ENCODE data around the gene FBXO17.

DNA sequence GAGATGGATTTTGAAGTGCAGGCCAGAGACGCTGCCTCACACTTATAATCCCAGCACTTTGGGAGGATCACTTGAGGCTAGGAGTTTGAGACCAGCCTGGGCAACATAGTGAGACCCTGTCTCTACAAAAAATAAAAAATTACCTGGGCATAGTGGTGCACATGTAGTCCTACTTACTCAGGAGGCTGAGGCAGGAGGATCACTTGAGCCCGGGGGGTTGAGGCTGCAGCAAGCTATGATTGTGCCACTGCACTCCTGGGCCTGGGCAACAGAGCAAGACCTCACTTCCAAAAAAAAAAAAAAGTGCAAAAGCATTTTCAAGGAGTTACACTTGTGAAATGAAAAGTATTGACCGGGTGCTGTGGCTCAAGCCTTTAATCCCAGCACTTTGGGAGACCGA, 27.6 kb upstream of the FBXO17 start:
- TF ChIP-seq CTCF (IDR thresholded peaks at IDR 0.05; ENCODE audit: low read length) (no peak), EZH2 (IDR thresholded peaks at IDR 0.05; ENCODE audit: borderline replicate concordance, low read length) (no peak)

Data from OCI-LY1 (cell line).